ENCODE results near the gene SLC11A1.

SLC11A1 gene

DNA sequence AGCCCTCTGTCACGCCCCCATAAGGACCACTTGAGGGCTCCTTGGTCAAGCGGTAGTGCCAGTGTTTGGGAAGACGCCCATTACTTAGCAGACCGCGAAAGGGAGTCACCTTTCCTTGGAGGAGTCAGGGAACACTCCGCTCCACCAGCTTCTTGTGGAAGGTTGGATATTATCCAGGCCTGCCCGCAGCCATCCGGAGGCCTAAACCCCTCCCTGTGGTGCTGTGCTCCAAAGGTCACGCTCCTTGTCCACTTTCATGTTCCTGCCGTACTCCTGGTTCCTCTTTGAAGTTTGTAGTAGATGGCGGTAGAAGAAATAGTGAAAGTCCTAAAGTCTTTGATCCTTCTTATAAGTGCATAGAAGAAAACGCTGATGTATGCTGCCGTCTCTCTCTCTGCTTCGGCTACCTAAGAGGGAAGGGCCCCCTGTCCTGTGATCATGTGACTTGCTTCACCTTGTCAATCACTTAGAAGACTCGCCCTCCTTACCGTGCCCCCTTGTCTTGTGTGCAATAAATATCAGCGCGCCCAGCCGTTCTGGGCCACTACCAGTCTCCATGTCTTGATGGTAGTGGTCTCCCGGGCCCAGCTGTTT is 27.1 kb upstream of the SLC11A1 start:
- no peak overlapping the region for H3K4me3 ChIP-seq (replicated peaks; ENCODE audit: insufficient read depth, low read length)
- no peaks in the 10 kb centered on the region for H3K27me3 ChIP-seq (ENCODE audit: insufficient read depth, poor library complexity, severe bottlenecking)
- TF ChIP-seq CTCF (IDR thresholded peaks at IDR 0.05; ENCODE audit: insufficient read depth, low read length) (no peak), POLR2AphosphoS5 (IDR thresholded peaks at IDR 0.05; ENCODE audit: low read depth) (no peak), GABPA (IDR thresholded peaks at IDR 0.05; ENCODE audit: low read depth) (no peak), SPI1 (IDR thresholded peaks at IDR 0.05; ENCODE audit: borderline replicate concordance, low read depth) (no peak)
- TF ChIP-seq, protein P1, sequence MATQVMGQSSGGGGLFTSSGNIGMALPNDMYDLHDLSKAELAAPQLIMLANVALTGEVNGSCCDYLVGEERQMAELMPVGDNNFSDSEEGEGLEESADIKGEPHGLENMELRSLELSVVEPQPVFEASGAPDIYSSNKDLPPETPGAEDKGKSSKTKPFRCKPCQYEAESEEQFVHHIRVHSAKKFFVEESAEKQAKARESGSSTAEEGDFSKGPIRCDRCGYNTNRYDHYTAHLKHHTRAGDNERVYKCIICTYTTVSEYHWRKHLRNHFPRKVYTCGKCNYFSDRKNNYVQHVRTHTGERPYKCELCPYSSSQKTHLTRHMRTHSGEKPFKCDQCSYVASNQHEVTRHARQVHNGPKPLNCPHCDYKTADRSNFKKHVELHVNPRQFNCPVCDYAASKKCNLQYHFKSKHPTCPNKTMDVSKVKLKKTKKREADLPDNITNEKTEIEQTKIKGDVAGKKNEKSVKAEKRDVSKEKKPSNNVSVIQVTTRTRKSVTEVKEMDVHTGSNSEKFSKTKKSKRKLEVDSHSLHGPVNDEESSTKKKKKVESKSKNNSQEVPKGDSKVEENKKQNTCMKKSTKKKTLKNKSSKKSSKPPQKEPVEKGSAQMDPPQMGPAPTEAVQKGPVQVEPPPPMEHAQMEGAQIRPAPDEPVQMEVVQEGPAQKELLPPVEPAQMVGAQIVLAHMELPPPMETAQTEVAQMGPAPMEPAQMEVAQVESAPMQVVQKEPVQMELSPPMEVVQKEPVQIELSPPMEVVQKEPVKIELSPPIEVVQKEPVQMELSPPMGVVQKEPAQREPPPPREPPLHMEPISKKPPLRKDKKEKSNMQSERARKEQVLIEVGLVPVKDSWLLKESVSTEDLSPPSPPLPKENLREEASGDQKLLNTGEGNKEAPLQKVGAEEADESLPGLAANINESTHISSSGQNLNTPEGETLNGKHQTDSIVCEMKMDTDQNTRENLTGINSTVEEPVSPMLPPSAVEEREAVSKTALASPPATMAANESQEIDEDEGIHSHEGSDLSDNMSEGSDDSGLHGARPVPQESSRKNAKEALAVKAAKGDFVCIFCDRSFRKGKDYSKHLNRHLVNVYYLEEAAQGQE (IDR thresholded peaks at IDR 0.05; ENCODE audit: insufficient replicate concordance, low read depth) = no peak
- no peak overlapping the region for H3K27ac ChIP-seq (replicated peaks)
- DNase-seq (ENCODE audit: low read depth in 1 of 2, low spot score in 1 of 2) = no peak

GRCh38 chr2:218357236-218358177 is 24.6 kb upstream of the SLC11A1 start:
- H3K4me3 ChIP-seq (replicated peaks; ENCODE audit: insufficient read depth, low read length) = no peak overlapping the region
- TF ChIP-seq CTCF (IDR thresholded peaks at IDR 0.05; ENCODE audit: insufficient read depth, low read length) = no peak
- no peak for TF ChIP-seq POLR2AphosphoS5 (IDR thresholded peaks at IDR 0.05; ENCODE audit: low read depth)
- no peak for TF ChIP-seq SPI1 (IDR thresholded peaks at IDR 0.05; ENCODE audit: borderline replicate concordance, low read depth)
- TF ChIP-seq GABPA (IDR thresholded peaks at IDR 0.05; ENCODE audit: low read depth) = no peak
- TF ChIP-seq, protein P1 (IDR thresholded peaks at IDR 0.05; ENCODE audit: insufficient replicate concordance, low read depth) = no peak
- no peaks in the 10 kb centered on the region for H3K27me3 ChIP-seq (ENCODE audit: insufficient read depth, poor library complexity, severe bottlenecking)
- no peak overlapping the region for H3K27ac ChIP-seq (replicated peaks)
- DNase-seq (ENCODE audit: low read depth in 1 of 2, low spot score in 1 of 2) = no peak

DNA sequence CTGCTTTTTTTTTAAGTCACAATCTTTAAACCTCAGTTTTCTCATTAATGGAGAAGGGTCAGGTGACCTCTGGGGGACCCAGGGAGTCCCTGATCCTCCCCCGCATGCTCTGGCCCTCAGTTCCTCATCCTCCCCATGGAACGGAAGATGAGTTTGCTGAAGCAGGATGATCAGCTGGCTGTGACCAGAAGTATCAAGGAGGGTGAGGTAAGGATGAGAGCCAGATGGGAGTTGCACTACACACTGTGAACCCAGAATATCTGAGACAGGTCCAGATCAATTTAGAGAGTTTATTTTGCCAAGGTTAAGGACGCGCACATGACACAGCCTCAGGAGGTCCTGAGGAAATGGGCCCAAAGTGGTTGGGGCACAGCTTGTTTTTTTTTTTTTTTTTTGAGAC is 21.6 kb upstream of the SLC11A1 start:
- peak overlapping the region; percentile 15; the same call in 1 of the 2 replicates for H3K27ac ChIP-seq (replicated peaks)
- H3K4me3 ChIP-seq (replicated peaks; ENCODE audit: insufficient read depth, low read length) = no peak overlapping the region
- peak; percentile 85 to 90 for DNase-seq (ENCODE audit: low read depth in 1 of 2, low spot score in 1 of 2)
- TF ChIP-seq SPI1 (IDR thresholded peaks at IDR 0.05; ENCODE audit: borderline replicate concordance, low read depth) (peak; percentile 87), CTCF (IDR thresholded peaks at IDR 0.05; ENCODE audit: insufficient read depth, low read length) (no peak), GABPA (IDR thresholded peaks at IDR 0.05; ENCODE audit: low read depth) (no peak), POLR2AphosphoS5 (IDR thresholded peaks at IDR 0.05; ENCODE audit: low read depth) (peak; percentile 66)
- TF ChIP-seq, protein P1 (IDR thresholded peaks at IDR 0.05; ENCODE audit: insufficient replicate concordance, low read depth) = no peak
- H3K27me3 ChIP-seq (ENCODE audit: insufficient read depth, poor library complexity, severe bottlenecking) = no peaks in the 10 kb centered on the region
